Upper lobe of left lung (tissue), 4 donors: ENCODE measurements around the gene DAW1.

Source experiments
- EP300 ChIP-seq, 4 donors: sonication (generic); formaldehyde crosslinking; IDR thresholded peaks; one replicate each; pipeline ENCODE4 v1.5.1; 2017; ENCODE audit warnings: antibody characterized with exemption in 4 of 4, control low read depth in 2 of 4
- POLR2A ChIP-seq, 4 donors: fragments of 450-650 bp; IDR thresholded peaks; one replicate each; pipeline ENCODE4 v1.5.1; 2016 to 2017; ENCODE audit warnings: antibody characterized with exemption in 4 of 4, mild to moderate bottlenecking in 2 of 4
- POLR2AphosphoS5 ChIP-seq, 2 donors: sonication (generic); formaldehyde crosslinking; IDR thresholded peaks; one replicate each; pipeline ENCODE4 v1.5.1; 2017; ENCODE audit warnings: antibody characterized with exemption in 2 of 2
- TF ChIP-seq, protein P1 (sequence below), 6 experiments: fragments of 450-650 bp in 4 of 6; fragments of 200-600 bp in 2 of 6; sonication (generic) in 2 of 6; IDR thresholded peaks; one replicate each; pipeline ENCODE4 v1.5.1; 2016 to 2019; ENCODE audit warnings: antibody characterized with exemption in 6 of 6

DNA sequence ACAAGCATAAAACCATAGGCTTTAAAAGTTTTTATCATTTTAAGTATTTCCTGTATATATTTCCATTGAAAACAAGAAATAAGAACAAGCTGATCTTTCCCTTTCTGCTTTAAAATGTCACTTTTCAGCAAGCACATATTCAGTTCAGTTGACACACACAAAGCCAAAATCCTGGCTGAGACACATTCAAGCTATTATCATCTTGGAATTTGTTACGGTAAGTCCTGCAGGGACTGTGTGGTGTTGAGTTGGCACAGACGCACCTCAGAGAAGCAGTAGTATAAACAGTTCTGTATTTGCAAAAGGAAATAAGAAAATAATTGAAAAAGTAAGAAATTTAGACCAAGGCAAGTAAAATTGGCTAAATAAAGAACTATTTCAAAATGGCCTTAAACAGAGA, 10.4 kb upstream of the DAW1 start:
- TF ChIP-seq, protein P1, sequence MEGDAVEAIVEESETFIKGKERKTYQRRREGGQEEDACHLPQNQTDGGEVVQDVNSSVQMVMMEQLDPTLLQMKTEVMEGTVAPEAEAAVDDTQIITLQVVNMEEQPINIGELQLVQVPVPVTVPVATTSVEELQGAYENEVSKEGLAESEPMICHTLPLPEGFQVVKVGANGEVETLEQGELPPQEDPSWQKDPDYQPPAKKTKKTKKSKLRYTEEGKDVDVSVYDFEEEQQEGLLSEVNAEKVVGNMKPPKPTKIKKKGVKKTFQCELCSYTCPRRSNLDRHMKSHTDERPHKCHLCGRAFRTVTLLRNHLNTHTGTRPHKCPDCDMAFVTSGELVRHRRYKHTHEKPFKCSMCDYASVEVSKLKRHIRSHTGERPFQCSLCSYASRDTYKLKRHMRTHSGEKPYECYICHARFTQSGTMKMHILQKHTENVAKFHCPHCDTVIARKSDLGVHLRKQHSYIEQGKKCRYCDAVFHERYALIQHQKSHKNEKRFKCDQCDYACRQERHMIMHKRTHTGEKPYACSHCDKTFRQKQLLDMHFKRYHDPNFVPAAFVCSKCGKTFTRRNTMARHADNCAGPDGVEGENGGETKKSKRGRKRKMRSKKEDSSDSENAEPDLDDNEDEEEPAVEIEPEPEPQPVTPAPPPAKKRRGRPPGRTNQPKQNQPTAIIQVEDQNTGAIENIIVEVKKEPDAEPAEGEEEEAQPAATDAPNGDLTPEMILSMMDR (IDR thresholded peaks at IDR 0.05): no peak
- TF ChIP-seq EP300 (IDR thresholded peaks at IDR 0.05) (no peak), POLR2AphosphoS5 (IDR thresholded peaks at IDR 0.05) (no peak), POLR2A (IDR thresholded peaks at IDR 0.05) (no peak)
